K562 (cell line): ENCODE data around the gene ABL1.

ENCODE experiments used
- FOXK2 ChIP-seq, 2 experiments: fragments of 450-650 bp; IDR thresholded peaks in 1 of 2; conservative IDR thresholded peaks in 1 of 2; 2 replicates each; pipeline ENCODE4 v1.6.1; 2016; ENCODE audit warnings: low read depth in 2 of 2, mild to moderate bottlenecking in 1 of 2
- ZNF707 ChIP-seq: fragments of 250-450 bp; sonication (Bioruptor Pico); conservative IDR thresholded peaks from 2 replicates; pipeline ENCODE4 v1.8.0; 2022; ENCODE audit warnings: inconsistent platforms, mild to moderate bottlenecking, moderate library complexity

- TF ChIP-seq FOXK2 (conservative IDR thresholded peaks at IDR 0.05 in 1 of 2, IDR thresholded peaks at IDR 0.05 in 1 of 2; ENCODE audit: low read depth in 2 of 2) (no peak), ZNF707 (no peak)
Measured at GRCh38 chr9:130904070-130905044, 69.3 kb downstream of the ABL1 start.
